Muscle layer of colon (tissue), 2 donors: ENCODE results near the gene LEP.

Source experiments
- H3K27ac ChIP-seq: one replicate; pipeline ENCODE4 v1.7.0; 2013; ENCODE audit warnings: low read depth, mild to moderate bottlenecking, low read length, moderate library complexity
- H3K27me3 ChIP-seq, 2 donors: one replicate each; pipeline ENCODE4 v1.7.0; 2013; ENCODE audit warnings: low read length in 2 of 2, mild to moderate bottlenecking in 2 of 2; ENCODE audit not compliant: insufficient read depth in 2 of 2, control insufficient read depth in 1 of 2
- H3K36me3 ChIP-seq: one replicate; pipeline ENCODE4 v1.7.0; 2013; ENCODE audit warnings: mild to moderate bottlenecking, low read length; ENCODE audit not compliant: insufficient read depth
- H3K4me1 ChIP-seq: one replicate; pipeline ENCODE4 v1.7.0; 2013; ENCODE audit warnings: mild to moderate bottlenecking, low read length; ENCODE audit not compliant: insufficient read depth
- H3K4me3 ChIP-seq, 2 donors: one replicate each; pipeline ENCODE4 v1.7.0; 2013; ENCODE audit warnings: low read length in 2 of 2, low read depth in 1 of 2, mild to moderate bottlenecking in 1 of 2, moderate library complexity in 1 of 2
- H3K9ac ChIP-seq: one replicate; pipeline ENCODE4 v1.7.0; 2013; ENCODE audit warnings: low read length
- H3K9me3 ChIP-seq: one replicate; pipeline ENCODE4 v1.7.0; 2013; ENCODE audit warnings: mild to moderate bottlenecking, low read length
- donor health status: abdominal sarcoma.
- donor health status: Adenocarcinoma of cecum.

LEP gene

GRCh38 chr7:128214463-128214862 lies 26.6 kb upstream of the LEP start:
- H3K27me3 ChIP-seq: peaks cover 0 to 12% of the 10 kb centered on the region in 2 donors
- H3K27ac ChIP-seq: no peak overlapping the region
- H3K9me3 ChIP-seq: no peaks in the 10 kb centered on the region

GRCh38 chr7:128215281-128215680 lies 25.8 kb upstream of the LEP start:
- peaks cover 0 to 10% of the 10 kb centered on the region in 2 donors for H3K27me3 ChIP-seq
- no peak overlapping the region for H3K27ac ChIP-seq
- no peaks in the 10 kb centered on the region for H3K9me3 ChIP-seq
- no peak overlapping the region for H3K9ac ChIP-seq
- H3K4me3 ChIP-seq: no peak overlapping the region
- no peaks in the 10 kb centered on the region for H3K4me1 ChIP-seq
- H3K36me3 ChIP-seq: no peaks in the 10 kb centered on the region

More at GRCh38 chr7:128214463-128214862, 26.6 kb upstream of the LEP start:
- Histone ChIP-seq H3K4me1 (no peaks in the 10 kb centered on the region), H3K9ac (no peak overlapping the region), H3K4me3 (no peak overlapping the region), H3K36me3 (no peaks in the 10 kb centered on the region)

- Histone ChIP-seq H3K9ac (no peak overlapping the region), H3K4me1 (no peaks in the 10 kb centered on the region), H3K36me3 (no peaks in the 10 kb centered on the region), H3K27ac (no peak overlapping the region), H3K4me3 (no peak overlapping the region), H3K9me3 (no peaks in the 10 kb centered on the region), H3K27me3 (peaks cover 0 to 6% of the 10 kb centered on the region in 2 donors)
Measured at GRCh38 chr7:128215739-128216138, 25.3 kb upstream of the LEP start.

- Histone ChIP-seq H3K27me3 (no peaks in the 10 kb centered on the region), H3K27ac (no peak overlapping the region), H3K9ac (no peak overlapping the region), H3K36me3 (no peaks in the 10 kb centered on the region), H3K9me3 (no peaks in the 10 kb centered on the region), H3K4me3 (no peak overlapping the region), H3K4me1 (no peaks in the 10 kb centered on the region)
Measured at GRCh38 chr7:128217030-128217805, 23.9 kb upstream of the LEP start.

- Histone ChIP-seq H3K27ac (no peak overlapping the region), H3K4me3 (no peak overlapping the region), H3K27me3 (no peaks in the 10 kb centered on the region), H3K36me3 (no peaks in the 10 kb centered on the region), H3K9me3 (no peaks in the 10 kb centered on the region), H3K4me1 (no peaks in the 10 kb centered on the region), H3K9ac (no peak overlapping the region)
Measured at GRCh38 chr7:128217967-128218652, 23.0 kb upstream of the LEP start.

- H3K27ac ChIP-seq: no peak overlapping the region
- H3K4me3 ChIP-seq: no peak overlapping the region
- H3K9me3 ChIP-seq: no peaks in the 10 kb centered on the region
- H3K36me3 ChIP-seq: no peaks in the 10 kb centered on the region
- no peaks in the 10 kb centered on the region for H3K27me3 ChIP-seq
- no peak overlapping the region for H3K9ac ChIP-seq
- H3K4me1 ChIP-seq: no peaks in the 10 kb centered on the region
Measured at GRCh38 chr7:128219636-128220035, 21.4 kb upstream of the LEP start.

GRCh38 chr7:128221929-128222403 lies 19.1 kb upstream of the LEP start:
- Histone ChIP-seq H3K27ac (no peak overlapping the region), H3K4me3 (no peak overlapping the region), H3K27me3 (no peaks in the 10 kb centered on the region), H3K36me3 (no peaks in the 10 kb centered on the region), H3K4me1 (no peaks in the 10 kb centered on the region), H3K9ac (no peak overlapping the region), H3K9me3 (no peaks in the 10 kb centered on the region)

GRCh38 chr7:128226132-128226980 lies 14.7 kb upstream of the LEP start:
- H3K4me1 ChIP-seq: no peaks in the 10 kb centered on the region
- no peaks in the 10 kb centered on the region for H3K9me3 ChIP-seq
- no peak overlapping the region for H3K9ac ChIP-seq
- H3K27ac ChIP-seq: no peak overlapping the region
- H3K4me3 ChIP-seq: no peak overlapping the region
- H3K27me3 ChIP-seq: no peaks in the 10 kb centered on the region
- no peaks in the 10 kb centered on the region for H3K36me3 ChIP-seq

GRCh38 chr7:128227271-128227670 lies 13.8 kb upstream of the LEP start:
- no peaks in the 10 kb centered on the region for H3K27me3 ChIP-seq
- no peak overlapping the region for H3K27ac ChIP-seq
- no peaks in the 10 kb centered on the region for H3K9me3 ChIP-seq
- no peak overlapping the region for H3K9ac ChIP-seq
- no peak overlapping the region for H3K4me3 ChIP-seq
- no peaks in the 10 kb centered on the region for H3K36me3 ChIP-seq
- no peaks in the 10 kb centered on the region for H3K4me1 ChIP-seq

- no peaks in the 10 kb centered on the region for H3K4me1 ChIP-seq
- H3K27ac ChIP-seq: no peak overlapping the region
- H3K4me3 ChIP-seq: no peak overlapping the region
- no peak overlapping the region for H3K9ac ChIP-seq
- H3K27me3 ChIP-seq: no peaks in the 10 kb centered on the region
- H3K9me3 ChIP-seq: no peaks in the 10 kb centered on the region
- H3K36me3 ChIP-seq: no peaks in the 10 kb centered on the region
Measured at GRCh38 chr7:128231021-128231420, 10.1 kb upstream of the LEP start.

- Histone ChIP-seq H3K27me3 (no peaks in the 10 kb centered on the region), H3K9ac (no peak overlapping the region), H3K4me3 (no peak overlapping the region), H3K9me3 (no peaks in the 10 kb centered on the region), H3K27ac (no peak overlapping the region), H3K36me3 (no peaks in the 10 kb centered on the region), H3K4me1 (no peaks in the 10 kb centered on the region)
Measured at GRCh38 chr7:128231677-128232076, 9.4 kb upstream of the LEP start.
